GM12875 (cell line): ENCODE data around the gene SLC9A3.
"Not testable (repeated sequence)": the region's sequence is repeated elsewhere in the genome, so short reads cannot be mapped to it uniquely, and the experiment has no call there.

ENCODE experiments used
- H3K4me3 ChIP-seq: one replicate; pipeline ENCODE4 v1.5.1; 2011; ENCODE audit warnings: low read depth, low read length, control low read depth
- TF ChIP-seq, protein P1 (sequence below): IDR thresholded peaks from 2 replicates; pipeline ENCODE4 v1.5.1; 2011; ENCODE audit warnings: low read depth, mild to moderate bottlenecking, control low read depth, inconsistent platforms, low read length, moderate library complexity, borderline replicate concordance; ENCODE audit not compliant: insufficient read depth

Gene SLC9A3

GRCh38 chr5:513216-514100 is 10.8 kb downstream of the SLC9A3 start:
- no peak overlapping the region for H3K4me3 ChIP-seq
- TF ChIP-seq, protein P1, sequence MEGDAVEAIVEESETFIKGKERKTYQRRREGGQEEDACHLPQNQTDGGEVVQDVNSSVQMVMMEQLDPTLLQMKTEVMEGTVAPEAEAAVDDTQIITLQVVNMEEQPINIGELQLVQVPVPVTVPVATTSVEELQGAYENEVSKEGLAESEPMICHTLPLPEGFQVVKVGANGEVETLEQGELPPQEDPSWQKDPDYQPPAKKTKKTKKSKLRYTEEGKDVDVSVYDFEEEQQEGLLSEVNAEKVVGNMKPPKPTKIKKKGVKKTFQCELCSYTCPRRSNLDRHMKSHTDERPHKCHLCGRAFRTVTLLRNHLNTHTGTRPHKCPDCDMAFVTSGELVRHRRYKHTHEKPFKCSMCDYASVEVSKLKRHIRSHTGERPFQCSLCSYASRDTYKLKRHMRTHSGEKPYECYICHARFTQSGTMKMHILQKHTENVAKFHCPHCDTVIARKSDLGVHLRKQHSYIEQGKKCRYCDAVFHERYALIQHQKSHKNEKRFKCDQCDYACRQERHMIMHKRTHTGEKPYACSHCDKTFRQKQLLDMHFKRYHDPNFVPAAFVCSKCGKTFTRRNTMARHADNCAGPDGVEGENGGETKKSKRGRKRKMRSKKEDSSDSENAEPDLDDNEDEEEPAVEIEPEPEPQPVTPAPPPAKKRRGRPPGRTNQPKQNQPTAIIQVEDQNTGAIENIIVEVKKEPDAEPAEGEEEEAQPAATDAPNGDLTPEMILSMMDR: no peak

GRCh38 chr5:511476-511875 is 12.8 kb downstream of the SLC9A3 start:
- TF ChIP-seq, protein P1: no peak
- no peak overlapping the region for H3K4me3 ChIP-seq

DNA sequence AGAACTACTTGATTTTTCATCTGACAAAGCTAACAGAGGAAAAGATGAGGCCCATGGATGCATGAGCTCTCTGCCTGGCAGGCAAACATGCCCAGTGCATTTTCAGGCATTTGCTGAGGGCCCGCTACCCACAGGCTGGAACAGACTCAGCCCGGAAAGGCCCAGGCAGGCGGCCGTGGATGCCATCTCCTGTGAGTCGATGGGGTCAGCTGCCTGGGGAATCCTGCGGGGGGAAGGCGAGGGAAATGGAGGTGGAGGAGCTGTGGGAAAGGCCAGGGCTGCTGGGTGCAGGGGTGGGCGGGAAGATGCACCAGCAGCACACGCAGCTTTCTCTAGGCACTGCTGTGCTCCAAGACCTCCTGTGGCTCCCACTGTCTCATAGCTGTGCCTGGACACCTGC is 13.7 kb downstream of the SLC9A3 start:
- TF ChIP-seq, protein P1: no peak
- no peak overlapping the region for H3K4me3 ChIP-seq

DNA sequence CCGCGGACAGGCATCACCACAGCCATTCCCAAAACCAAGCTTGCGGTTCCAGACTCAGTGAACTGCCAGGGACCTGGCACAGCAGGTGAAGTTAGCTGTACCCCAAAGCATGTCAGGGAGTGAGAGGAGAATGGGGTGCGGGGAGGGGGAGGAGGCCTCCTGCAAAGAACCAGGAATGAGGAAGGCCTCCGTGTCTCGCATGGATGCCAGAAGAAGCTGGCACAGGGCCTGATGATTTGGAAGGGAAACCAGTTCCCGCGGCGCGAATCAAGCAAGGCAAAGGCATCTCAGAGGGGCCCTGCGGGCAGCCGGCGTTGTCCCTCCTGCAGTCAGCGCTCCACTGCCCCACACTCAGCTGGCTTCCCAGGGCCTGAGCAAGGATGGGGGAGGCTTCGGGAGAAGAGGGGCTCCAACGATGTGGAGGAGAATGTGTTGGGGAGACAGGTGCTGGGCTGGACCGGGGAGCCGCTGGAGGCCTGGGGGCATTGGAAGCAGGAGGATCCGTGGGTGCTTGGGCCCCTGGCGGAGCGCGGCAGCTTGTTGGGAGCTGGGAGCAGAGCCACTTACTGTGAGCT is 14.6 kb downstream of the SLC9A3 start:
- TF ChIP-seq, protein P1: no peak

DNA sequence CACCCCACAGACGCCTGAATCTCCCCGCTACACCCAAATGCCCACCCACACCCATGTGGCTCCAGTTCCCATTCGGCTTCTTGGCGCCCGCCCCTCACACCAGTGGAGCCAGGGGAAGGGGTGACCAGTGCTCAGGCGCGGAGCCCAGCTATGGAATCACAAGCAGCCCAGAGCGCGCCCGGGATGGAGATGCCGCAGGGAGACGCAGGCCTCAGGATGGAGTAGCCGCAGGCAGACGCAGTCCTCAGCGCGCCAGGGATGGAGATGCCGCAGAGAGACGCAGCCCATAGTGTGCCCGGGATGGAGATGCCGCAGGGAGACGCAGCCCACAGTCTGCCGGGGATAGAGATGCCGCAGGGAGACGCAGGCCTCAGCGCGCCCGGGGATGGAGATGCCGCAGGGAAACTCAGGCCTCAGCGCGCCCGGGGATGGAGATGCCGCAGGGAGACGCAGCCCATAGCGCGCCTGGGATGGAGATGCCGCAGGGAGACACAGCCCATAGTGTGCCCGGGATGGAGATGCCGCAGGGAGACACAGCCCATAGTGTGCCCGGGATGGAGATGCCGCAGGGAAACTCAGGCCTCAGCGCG is 16.2 kb downstream of the SLC9A3 start:
- H3K4me3 ChIP-seq: not testable (repeated sequence)

More for the DNA sequence above, 14.6 kb downstream of the SLC9A3 start:
- no peak overlapping the region for H3K4me3 ChIP-seq

DNA sequence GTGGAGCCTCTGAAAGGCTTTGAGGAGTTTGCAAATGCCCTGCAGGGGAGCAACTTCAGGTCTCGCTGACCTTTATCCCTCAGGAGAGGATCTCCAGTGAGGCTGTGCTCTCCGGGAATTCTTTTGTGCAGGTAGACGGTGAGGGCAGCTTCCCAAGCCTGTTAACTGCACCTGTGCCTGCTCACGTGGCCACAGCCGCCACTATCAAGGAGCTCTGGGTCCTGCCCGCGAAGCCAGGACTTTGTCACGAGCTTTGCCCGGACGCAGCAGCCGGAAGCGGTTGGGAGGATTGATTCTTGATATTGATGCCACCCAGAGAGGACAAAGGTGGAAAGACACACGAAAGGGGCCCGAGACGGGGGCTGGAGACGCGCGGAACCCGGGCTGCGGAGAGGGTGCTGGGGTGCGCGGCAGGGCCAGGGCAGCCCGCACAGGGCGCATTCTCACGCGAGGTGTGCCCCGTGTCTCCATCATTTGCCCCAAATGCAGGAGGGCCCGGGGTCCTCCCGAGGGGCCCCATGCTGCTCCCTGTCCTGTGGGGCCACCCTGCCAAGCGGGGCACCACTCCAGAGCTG is 18.2 kb downstream of the SLC9A3 start:
- TF ChIP-seq, protein P1: no peak
- H3K4me3 ChIP-seq: no peak overlapping the region

DNA sequence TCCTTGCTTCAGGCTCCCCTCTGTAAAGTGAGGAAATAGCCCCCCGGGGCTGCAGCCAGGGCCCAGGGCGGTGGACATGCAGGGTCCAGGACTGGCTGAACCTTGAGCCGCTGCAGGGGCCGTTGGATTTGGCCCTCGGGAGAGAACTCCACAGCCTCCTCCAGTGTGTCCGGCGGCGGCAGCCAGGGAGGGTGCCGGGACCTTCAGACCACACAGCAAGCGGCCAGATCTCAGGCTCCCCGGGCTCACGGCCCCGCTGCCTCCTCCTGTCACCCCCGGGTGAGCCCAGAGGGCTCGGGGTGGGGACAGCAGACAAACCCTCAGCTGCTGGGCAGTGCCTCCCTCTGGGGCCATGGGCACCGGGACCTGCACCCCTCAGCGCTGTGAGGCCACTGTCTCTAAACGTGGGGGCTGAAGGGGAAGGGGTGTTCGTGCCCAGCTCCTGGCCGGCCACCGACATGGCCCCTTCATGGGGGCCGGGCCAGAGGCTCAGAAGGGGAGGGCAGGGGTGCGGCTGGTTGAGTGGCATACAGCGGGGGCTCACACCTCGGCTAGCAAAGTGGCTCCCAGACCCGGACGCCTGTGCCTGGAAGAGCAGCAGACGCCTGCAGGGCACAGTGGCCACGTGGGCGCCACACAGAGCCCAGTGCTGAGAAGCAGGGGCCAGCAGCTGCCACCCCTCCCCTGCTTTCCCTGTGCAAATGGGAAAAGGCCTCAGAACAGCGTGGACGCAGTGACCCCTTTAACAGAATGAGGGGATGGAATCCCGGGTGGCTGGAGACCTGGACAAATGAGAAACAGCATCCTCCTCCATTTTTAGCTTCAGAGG is 19.7 kb downstream of the SLC9A3 start:
- no peak overlapping the region for H3K4me3 ChIP-seq
- TF ChIP-seq, protein P1: no peak
